ENCODE results near the gene ATOH8.
"Not testable (repeated sequence)": the region's sequence is repeated elsewhere in the genome, so short reads cannot be mapped to it uniquely, and the experiment has no call there.

ATOH8 gene

GRCh38 chr2:85714421-85714820 lies 39.4 kb upstream of the ATOH8 start:
- ATAC-seq; H3K36me3 Mint-ChIP-seq; H3K4me1 Mint-ChIP-seq; H3K9me3 Mint-ChIP-seq; DNase-seq (ENCODE audit: low spot score in 2 of 2); H3K4me3 Mint-ChIP-seq: not testable (repeated sequence)
- H3K27ac Mint-ChIP-seq: peak overlapping the region; percentile 56

- no peaks in the 10 kb centered on the region for H3K9me3 Mint-ChIP-seq
- DNase-seq (ENCODE audit: low spot score in 2 of 2) (no peak), ATAC-seq (no peak)
- H3K4me3 Mint-ChIP-seq: no peak overlapping the region
- H3K27ac Mint-ChIP-seq: no peak overlapping the region
- peaks cover 6% of the 10 kb centered on the region for H3K4me1 Mint-ChIP-seq
- H3K36me3 Mint-ChIP-seq: no peaks in the 10 kb centered on the region
Observed at GRCh38 chr2:85714841-85715240, 39.0 kb upstream of the ATOH8 start.

GRCh38 chr2:85716346-85716914 lies 37.4 kb upstream of the ATOH8 start:
- no peaks in the 10 kb centered on the region for H3K9me3 Mint-ChIP-seq
- H3K36me3 Mint-ChIP-seq: no peaks in the 10 kb centered on the region
- ATAC-seq: no peak

GRCh38 chr2:85717308-85718008 lies 36.3 kb upstream of the ATOH8 start:
- no peak for ATAC-seq
- no peak for DNase-seq (ENCODE audit: low spot score in 2 of 2)
- Mint-ChIP-seq H3K4me1 (peaks cover 6% of the 10 kb centered on the region), H3K9me3 (no peaks in the 10 kb centered on the region), H3K4me3 (no peak overlapping the region), H3K36me3 (no peaks in the 10 kb centered on the region), H3K27ac (no peak overlapping the region)

More at GRCh38 chr2:85716346-85716914, 37.4 kb upstream of the ATOH8 start:
- no peak for DNase-seq (ENCODE audit: low spot score in 2 of 2)
- Mint-ChIP-seq H3K4me3 (no peak overlapping the region), H3K4me1 (peaks cover 6% of the 10 kb centered on the region), H3K27ac (no peak overlapping the region)

- Mint-ChIP-seq H3K27ac (no peak overlapping the region), H3K36me3 (no peaks in the 10 kb centered on the region), H3K4me3 (no peak overlapping the region), H3K9me3 (no peaks in the 10 kb centered on the region), H3K4me1 (peaks cover 6% of the 10 kb centered on the region)
- ATAC-seq (no peak), DNase-seq (ENCODE audit: low spot score in 2 of 2) (no peak)
Observed at GRCh38 chr2:85718009-85718391, 35.8 kb upstream of the ATOH8 start.

- DNase-seq (ENCODE audit: low spot score in 2 of 2) (no peak), ATAC-seq (no peak)
- no peaks in the 10 kb centered on the region for H3K36me3 Mint-ChIP-seq
- no peaks in the 10 kb centered on the region for H3K9me3 Mint-ChIP-seq
- no peak overlapping the region for H3K27ac Mint-ChIP-seq
- H3K4me3 Mint-ChIP-seq: no peak overlapping the region
- peaks cover 6% of the 10 kb centered on the region for H3K4me1 Mint-ChIP-seq
Observed at GRCh38 chr2:85718885-85719492, 34.8 kb upstream of the ATOH8 start.

- ATAC-seq: peak; percentile 15
- Mint-ChIP-seq H3K9me3 (no peaks in the 10 kb centered on the region), H3K4me3 (no peak overlapping the region), H3K4me1 (peaks cover 6% of the 10 kb centered on the region), H3K36me3 (no peaks in the 10 kb centered on the region), H3K27ac (peak overlapping the region; percentile 7)
- no peak for DNase-seq (ENCODE audit: low spot score in 2 of 2)
Observed at GRCh38 chr2:85719609-85720240, 34.1 kb upstream of the ATOH8 start.

GRCh38 chr2:85720533-85720932 lies 33.3 kb upstream of the ATOH8 start:
- no peaks in the 10 kb centered on the region for H3K36me3 Mint-ChIP-seq
- H3K27ac Mint-ChIP-seq: peak overlapping the region; percentile 7
- no peak overlapping the region for H3K4me3 Mint-ChIP-seq
- H3K9me3 Mint-ChIP-seq: no peaks in the 10 kb centered on the region
- peaks cover under 1% of the 10 kb centered on the region for H3K4me1 Mint-ChIP-seq
- ATAC-seq: no peak
- DNase-seq (ENCODE audit: low spot score in 2 of 2): no peak

GRCh38 chr2:85721641-85722040 lies 32.1 kb upstream of the ATOH8 start:
- DNase-seq (ENCODE audit: low spot score in 2 of 2): no peak
- Mint-ChIP-seq H3K27ac (no peak overlapping the region), H3K4me3 (no peak overlapping the region), H3K9me3 (no peaks in the 10 kb centered on the region), H3K36me3 (no peaks in the 10 kb centered on the region), H3K4me1 (no peaks in the 10 kb centered on the region)
- no peak for ATAC-seq

GRCh38 chr2:85722519-85722918 lies 31.3 kb upstream of the ATOH8 start:
- ATAC-seq: no peak
- Mint-ChIP-seq H3K36me3 (no peaks in the 10 kb centered on the region), H3K9me3 (no peaks in the 10 kb centered on the region), H3K4me1 (no peaks in the 10 kb centered on the region), H3K4me3 (no peak overlapping the region), H3K27ac (no peak overlapping the region)
- no peak for DNase-seq (ENCODE audit: low spot score in 2 of 2)

- no peak for ATAC-seq
- Mint-ChIP-seq H3K27ac (no peak overlapping the region), H3K4me1 (peaks cover under 1% of the 10 kb centered on the region), H3K36me3 (no peaks in the 10 kb centered on the region), H3K4me3 (no peak overlapping the region), H3K9me3 (no peaks in the 10 kb centered on the region)
- DNase-seq (ENCODE audit: low spot score in 2 of 2): no peak
Observed at GRCh38 chr2:85723707-85724360, 30.0 kb upstream of the ATOH8 start.

- peaks cover 10% of the 10 kb centered on the region for H3K4me1 Mint-ChIP-seq
- no peak overlapping the region for H3K27ac Mint-ChIP-seq
- no peaks in the 10 kb centered on the region for H3K36me3 Mint-ChIP-seq
- DNase-seq (ENCODE audit: low spot score in 2 of 2): no peak
- no peaks in the 10 kb centered on the region for H3K9me3 Mint-ChIP-seq
- H3K4me3 Mint-ChIP-seq: no peak overlapping the region
- ATAC-seq: no peak
Observed at GRCh38 chr2:85724731-85725181, 29.0 kb upstream of the ATOH8 start.

- Mint-ChIP-seq H3K4me1 (peaks cover 11% of the 10 kb centered on the region), H3K4me3 (no peak overlapping the region), H3K9me3 (no peaks in the 10 kb centered on the region), H3K27ac (no peak overlapping the region), H3K36me3 (no peaks in the 10 kb centered on the region)
- DNase-seq (ENCODE audit: low spot score in 2 of 2): no peak
- no peak for ATAC-seq
Observed at GRCh38 chr2:85725451-85725850, 28.3 kb upstream of the ATOH8 start.

GRCh38 chr2:85727798-85728197 lies 26.0 kb upstream of the ATOH8 start:
- Mint-ChIP-seq H3K27ac (no peak overlapping the region), H3K4me3 (no peak overlapping the region), H3K9me3 (no peaks in the 10 kb centered on the region), H3K36me3 (no peaks in the 10 kb centered on the region), H3K4me1 (peaks cover 11% of the 10 kb centered on the region)
- DNase-seq (ENCODE audit: low spot score in 2 of 2) (no peak), ATAC-seq (no peak)

- Mint-ChIP-seq H3K4me3 (no peak overlapping the region), H3K36me3 (no peaks in the 10 kb centered on the region), H3K4me1 (peaks cover 11% of the 10 kb centered on the region), H3K27ac (no peak overlapping the region), H3K9me3 (no peaks in the 10 kb centered on the region)
- no peak for ATAC-seq
- no peak for DNase-seq (ENCODE audit: low spot score in 2 of 2)
Observed at GRCh38 chr2:85728342-85728741, 25.4 kb upstream of the ATOH8 start.
